GM18873 (cell line): ENCODE data around the gene KRT37.
"Not testable (repeated sequence)": the region's sequence is repeated elsewhere in the genome, so short reads cannot be mapped to it uniquely, and the experiment has no call there.

Source experiments
- ATAC-seq: cut with Tn5 transposase; IDR thresholded peaks from one replicate; pipeline ENCODE4 v1.9.1; 2021; ENCODE audit warnings: mild to moderate bottlenecking, moderate library complexity, moderate number of reproducible peaks; ENCODE audit not compliant: unreplicated experiment, low FRiP score

The KRT37 gene

GRCh38 chr17:41437769-41438168, 13.4 kb upstream of the KRT37 start:
- ATAC-seq = no peak

DNA sequence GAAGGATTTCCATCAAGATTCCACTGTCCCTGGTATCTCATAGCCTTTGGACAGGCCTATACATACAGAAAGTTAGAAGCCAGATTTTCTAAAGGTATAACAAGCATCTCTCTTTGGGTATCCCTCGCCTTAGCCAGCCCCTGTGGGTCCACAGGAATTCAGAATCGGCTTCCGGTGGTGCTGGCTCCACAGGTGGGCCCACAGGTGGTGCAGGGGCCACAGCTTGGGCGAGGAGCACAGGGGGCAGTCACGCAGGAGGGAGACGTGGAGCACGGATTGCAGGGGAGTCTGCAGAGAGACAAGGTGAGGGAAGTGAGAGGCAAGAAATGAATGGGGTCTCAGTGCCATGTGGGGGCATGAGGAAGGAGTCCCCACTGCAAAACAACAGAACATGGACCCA, 12.9 kb upstream of the KRT37 start:
- no peak for ATAC-seq

GRCh38 chr17:41434415-41434814, 10.0 kb upstream of the KRT37 start:
- no peak for ATAC-seq

- ATAC-seq = no peak
These were observed 9.6 kb upstream of the KRT37 start for GRCh38 chr17:41434005-41434404.

DNA sequence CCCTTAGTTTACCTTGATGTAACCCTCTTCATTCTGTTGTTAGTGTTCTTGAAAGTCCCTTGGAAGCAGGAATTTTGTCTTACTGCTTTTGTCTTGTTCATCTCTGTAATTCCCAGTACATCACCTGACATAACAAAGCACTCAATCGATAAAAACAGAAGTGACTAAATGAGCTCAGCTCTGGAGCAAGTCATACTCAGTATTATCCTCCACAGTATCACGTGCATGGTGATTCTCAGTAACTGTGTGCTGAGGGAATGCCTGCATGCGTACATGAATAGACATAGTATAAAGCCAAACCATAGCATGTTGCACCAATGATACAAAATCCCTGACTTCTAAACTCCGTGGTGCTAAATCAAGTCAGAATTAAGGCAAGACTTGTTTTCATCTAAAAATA, 9.2 kb upstream of the KRT37 start:
- ATAC-seq = no peak

DNA sequence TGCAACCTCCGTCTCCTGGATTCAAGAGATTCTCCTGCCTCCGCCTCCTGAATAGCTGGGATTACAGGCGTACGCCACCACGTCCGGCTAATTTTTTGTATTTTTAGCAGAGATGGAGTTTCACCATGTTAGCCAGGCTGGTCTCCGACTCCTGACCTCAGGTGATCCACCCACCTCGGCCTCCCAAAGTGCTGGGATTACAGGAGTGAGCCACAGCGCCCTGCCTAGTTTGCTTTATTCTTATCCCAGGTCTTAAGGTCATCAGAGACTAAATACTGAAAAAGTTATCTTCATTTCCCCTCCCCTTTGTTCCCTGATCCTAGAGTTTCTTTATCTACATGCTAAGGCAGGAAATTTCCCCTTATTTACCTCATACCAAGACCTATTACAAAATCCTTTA, 6.0 kb upstream of the KRT37 start:
- ATAC-seq = not testable (repeated sequence)

DNA sequence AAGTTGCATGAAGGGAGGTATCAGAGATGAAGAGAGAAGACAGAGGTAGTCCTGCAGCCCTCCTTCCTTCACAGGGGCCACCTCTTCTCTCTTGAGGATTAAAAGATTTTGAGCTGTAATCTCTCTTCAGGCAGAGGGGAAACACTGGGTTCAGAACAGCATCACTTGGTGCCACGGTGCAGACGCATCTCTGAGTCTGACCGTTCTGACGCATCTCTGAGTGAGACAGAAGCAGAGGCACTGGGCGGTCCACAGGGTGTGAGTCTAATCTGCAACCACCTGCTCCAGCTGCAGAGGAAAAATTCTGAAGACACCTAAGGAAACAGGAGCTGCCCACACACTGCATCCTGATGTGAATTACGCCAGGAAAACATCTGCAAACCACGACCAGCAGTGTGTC, 5.3 kb upstream of the KRT37 start:
- ATAC-seq = no peak

DNA sequence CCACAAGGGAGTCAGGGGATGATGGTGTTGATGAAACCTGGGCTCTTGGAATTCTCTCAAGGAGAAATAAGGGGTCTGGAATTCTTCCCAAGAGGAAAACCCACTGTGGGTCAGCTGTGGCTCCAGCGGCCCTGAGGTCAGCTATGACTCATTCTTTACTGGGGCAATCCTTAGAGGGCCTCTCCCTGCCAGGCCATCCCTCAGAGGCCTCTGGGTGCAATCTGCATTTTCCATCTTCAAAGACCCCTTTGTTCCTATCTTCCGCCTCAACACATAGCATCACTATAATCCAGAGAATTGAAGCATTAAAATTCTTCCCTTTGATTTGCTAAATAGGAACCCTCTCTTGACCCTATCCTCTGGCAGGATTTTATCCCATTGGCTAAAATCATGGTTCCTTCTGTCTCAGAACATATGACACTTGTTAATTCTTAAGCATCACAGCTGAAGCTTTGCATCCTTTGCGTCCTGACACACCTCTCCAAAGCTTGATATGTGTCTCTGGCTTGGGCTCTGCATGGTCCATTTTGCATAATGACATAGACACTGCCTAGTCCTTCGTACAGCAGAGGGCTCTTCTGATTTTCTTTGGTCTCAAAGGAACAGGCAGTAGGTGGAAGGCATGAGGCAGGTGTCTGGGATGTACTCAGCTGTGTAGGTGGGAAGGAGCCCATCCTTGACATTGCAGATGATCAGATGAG, 4.4 kb upstream of the KRT37 start:
- ATAC-seq = no peak

DNA sequence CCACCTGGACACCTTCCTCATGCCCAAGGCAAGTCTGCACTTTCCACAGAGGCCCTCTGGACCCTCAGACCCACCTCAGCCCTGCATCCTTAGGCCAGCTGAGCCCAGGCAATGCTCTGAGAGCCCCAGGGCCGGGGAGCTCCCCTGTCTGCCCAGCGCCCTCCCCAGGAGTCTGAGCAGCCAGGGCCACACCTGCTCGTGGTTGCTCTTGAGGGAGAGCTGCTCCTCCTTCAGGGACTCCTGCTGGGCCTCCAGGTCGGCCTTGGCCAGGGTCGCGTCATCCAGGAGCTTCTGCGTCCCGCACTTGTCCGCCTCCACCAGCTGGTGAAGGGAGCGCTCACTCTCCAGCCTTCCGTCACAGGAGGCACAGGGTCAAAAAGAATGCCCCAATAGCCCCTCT, 1.8 kb downstream of the KRT37 start:
- ATAC-seq = not testable (repeated sequence)

DNA sequence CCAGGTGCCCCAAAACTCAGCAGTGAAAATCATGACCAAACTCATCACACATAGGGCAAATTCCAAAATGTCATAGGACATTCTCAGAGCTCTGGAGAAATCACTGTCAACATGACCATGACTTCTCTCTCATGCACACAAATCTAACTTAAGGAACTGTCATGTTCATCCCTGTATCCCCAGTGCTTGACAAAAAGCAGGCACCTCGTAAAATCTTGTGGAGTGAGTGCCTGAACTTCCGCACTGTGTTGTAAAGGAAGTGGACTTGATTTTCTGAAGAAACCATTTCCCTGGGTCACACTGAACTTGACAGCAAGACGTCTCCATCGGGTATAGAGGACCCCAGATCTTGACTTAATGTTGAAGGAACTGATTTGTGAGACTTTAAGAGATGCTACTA, 2.8 kb downstream of the KRT37 start:
- ATAC-seq = no peak

GRCh38 chr17:41421116-41421515, 3.3 kb downstream of the KRT37 start:
- no peak for ATAC-seq

- no peak for ATAC-seq
These were observed 4.3 kb downstream of the KRT37 start for GRCh38 chr17:41420134-41420533.

DNA sequence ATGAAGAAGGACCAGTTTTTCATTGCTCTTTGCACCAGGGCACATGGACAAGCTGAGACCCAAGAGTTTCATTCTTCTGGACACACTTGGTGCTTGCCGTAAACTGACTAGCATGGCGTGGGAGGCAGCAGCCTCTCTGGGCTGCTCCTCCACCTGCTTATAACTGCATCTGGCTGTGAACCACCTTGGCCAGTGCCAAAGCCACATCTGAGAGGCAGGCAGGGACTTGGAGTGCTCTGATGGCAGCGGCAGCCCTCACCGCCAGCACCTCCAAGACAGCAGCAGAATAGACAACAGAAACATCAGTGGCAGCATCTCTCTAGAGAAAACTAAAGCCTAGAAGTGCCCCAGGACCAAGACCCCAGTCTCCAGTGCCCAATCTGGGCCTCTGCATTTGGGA, 4.7 kb downstream of the KRT37 start:
- ATAC-seq = no peak

GRCh38 chr17:41418116-41418860, 6.1 kb downstream of the KRT37 start:
- no peak for ATAC-seq

- ATAC-seq = no peak
These were observed 6.8 kb downstream of the KRT37 start for GRCh38 chr17:41417576-41418015.

DNA sequence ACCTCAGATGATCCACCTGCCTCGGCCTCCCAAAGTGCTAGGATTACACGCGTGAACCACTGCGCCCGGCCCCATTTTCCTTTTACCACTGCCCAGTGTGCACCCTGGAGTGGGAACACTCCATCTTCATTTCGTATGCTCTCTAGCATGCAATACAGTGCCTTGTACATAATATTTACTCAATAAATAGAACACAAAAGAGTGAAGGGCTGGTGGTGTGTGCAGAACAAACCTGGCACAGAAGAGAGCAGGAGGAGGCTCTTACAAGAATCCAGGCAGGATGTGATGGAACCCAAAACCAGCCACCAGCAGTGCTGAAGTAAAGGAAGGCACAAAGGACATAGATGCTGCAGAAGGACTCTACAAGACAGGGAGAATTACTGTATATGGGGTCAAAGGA, 7.3 kb downstream of the KRT37 start:
- ATAC-seq = no peak

- no peak for ATAC-seq
These were observed 7.9 kb downstream of the KRT37 start for GRCh38 chr17:41416479-41416878.

DNA sequence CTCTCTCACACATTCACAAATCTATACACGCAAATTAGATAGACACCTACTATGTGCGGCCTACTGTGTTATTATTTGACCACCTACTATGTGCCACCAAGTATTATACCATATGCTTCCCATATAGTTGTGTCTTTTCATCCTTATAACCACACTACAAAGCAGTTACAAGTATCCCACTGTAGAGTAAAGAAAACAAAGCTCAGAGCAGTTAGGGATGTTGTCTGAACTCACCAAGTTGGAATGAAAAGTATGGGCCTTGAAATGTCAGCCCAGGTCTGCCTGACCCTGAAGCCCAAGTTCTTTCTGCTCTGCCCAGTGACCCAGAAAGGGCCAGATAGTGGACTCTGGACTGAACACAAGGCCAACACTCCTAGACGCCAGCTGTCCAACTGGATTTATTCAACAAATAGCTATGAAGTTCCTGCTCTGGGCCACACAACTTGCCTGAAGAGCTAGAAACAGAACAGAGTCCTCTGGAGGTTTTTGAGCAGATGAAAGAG, 8.5 kb downstream of the KRT37 start:
- ATAC-seq = no peak

GRCh38 chr17:41415411-41415810, 9.0 kb downstream of the KRT37 start:
- ATAC-seq = no peak

- ATAC-seq = no peak
These were observed 10.4 kb downstream of the KRT37 start for GRCh38 chr17:41413982-41414381.

DNA sequence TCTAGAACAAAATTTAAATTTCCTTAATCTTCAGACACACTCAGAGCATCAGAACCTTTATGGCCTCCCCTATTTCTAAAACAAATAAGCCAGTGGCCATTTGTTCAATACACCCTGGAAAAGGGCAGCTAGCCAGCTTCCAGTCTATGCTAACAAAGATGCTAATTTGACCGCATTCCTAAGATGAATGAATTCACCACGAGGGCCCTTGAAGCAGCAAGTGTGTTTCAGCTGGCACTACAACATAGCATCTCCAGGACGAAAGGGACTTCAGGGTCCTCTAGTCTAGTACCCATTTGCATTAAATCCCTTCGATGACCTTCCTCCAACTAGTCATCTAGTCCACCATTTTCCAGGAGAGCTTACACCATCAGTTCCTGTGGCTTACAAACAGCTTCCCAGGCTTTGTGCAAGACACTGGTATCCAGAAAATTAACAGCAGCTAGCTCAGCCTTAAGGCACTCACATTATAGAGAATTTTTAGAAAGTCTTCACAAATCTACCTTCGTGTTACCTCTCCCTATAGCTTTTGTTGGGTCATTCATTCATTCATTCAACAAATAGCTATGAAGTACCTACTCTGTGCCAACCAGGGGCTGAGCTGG, 10.9 kb downstream of the KRT37 start:
- no peak for ATAC-seq
